Effector memory CD4-positive, alpha-beta T cell (primary cell): ENCODE data around the gene CPN2.

Source experiments
- DNase-seq, 3 donors: peaks; one replicate each; pipeline ENCODE4 v3.0.0-alpha.2; 2020
- H3K27ac ChIP-seq: 2 replicates; pipeline ENCODE4 v1.7.0; 2013; ENCODE audit warnings: mild to moderate bottlenecking, low read length, moderate library complexity; ENCODE audit not compliant: insufficient read depth, poor library complexity, severe bottlenecking
- H3K27me3 ChIP-seq: replicated peaks from 2 replicates; pipeline ENCODE4 v1.7.0; 2013; ENCODE audit warnings: mild to moderate bottlenecking, low read length; ENCODE audit not compliant: insufficient read depth, control insufficient read depth, poor library complexity, severe bottlenecking
- H3K36me3 ChIP-seq: 2 replicates; pipeline ENCODE4 v1.7.0; 2013; ENCODE audit warnings: mild to moderate bottlenecking, low read length, moderate library complexity; ENCODE audit not compliant: control insufficient read depth, insufficient read depth
- H3K4me1 ChIP-seq: 2 replicates; pipeline ENCODE4 v1.7.0; 2013; ENCODE audit warnings: low read length, mild to moderate bottlenecking; ENCODE audit not compliant: control insufficient read depth, insufficient read depth, poor library complexity, severe bottlenecking
- H3K4me3 ChIP-seq: 2 replicates; pipeline ENCODE4 v1.7.0; 2013; ENCODE audit warnings: low read length, low read depth, mild to moderate bottlenecking; ENCODE audit not compliant: insufficient read depth, poor library complexity, severe bottlenecking
- H3K9me3 ChIP-seq: 2 replicates; pipeline ENCODE4 v1.7.0; 2013; ENCODE audit warnings: mild to moderate bottlenecking, low read length, moderate library complexity; ENCODE audit not compliant: control insufficient read depth
- total RNA-seq, 3 donors: gene quantifications; one replicate each; lab custom pipeline; 2026; lab: John Stamatoyannopoulos, UW

Gene CPN2
- total RNA-seq, result 0 reads per million in 3 donors

GRCh38 chr3:194351080-194351672, at the start of gene CPN2:
CPN2 (minus strand) TSS chr3:194351328; CDS start chr3:194342702, 8,626 bp downstream.
- H3K27me3 ChIP-seq, result no peaks in the 10 kb centered on the region
- H3K36me3 ChIP-seq, result no peaks in the 10 kb centered on the region
- no peak within 1 kb of the TSS for H3K27ac ChIP-seq
- no peak for DNase-seq
- no peaks in the 10 kb centered on the region for H3K4me1 ChIP-seq
- no peak within 1 kb of the TSS for H3K4me3 ChIP-seq
- no peaks in the 10 kb centered on the region for H3K9me3 ChIP-seq

GRCh38 chr3:194399874-194400411, 48.8 kb upstream of the CPN2 start:
- no peak overlapping the region for H3K4me3 ChIP-seq
- H3K9me3 ChIP-seq, result no peaks in the 10 kb centered on the region
- DNase-seq, result no peak
- peaks cover 2% of the 10 kb centered on the region for H3K27me3 ChIP-seq
- H3K36me3 ChIP-seq, result no peaks in the 10 kb centered on the region
- peaks cover 18% of the 10 kb centered on the region for H3K4me1 ChIP-seq
- H3K27ac ChIP-seq, result no peak overlapping the region

GRCh38 chr3:194399166-194399565, 48.0 kb upstream of the CPN2 start, which contains the start of gene GP5:
GP5 (minus strand) TSS chr3:194399266; CDS start chr3:194398282, 984 bp downstream.
- Histone ChIP-seq H3K27me3 (peaks cover 2% of the 10 kb centered on the region), H3K4me3 (peak within 1 kb of the TSS; percentile 64), H3K9me3 (no peaks in the 10 kb centered on the region), H3K4me1 (peaks cover 18% of the 10 kb centered on the region), H3K27ac (no peak within 1 kb of the TSS), H3K36me3 (no peaks in the 10 kb centered on the region)
- DNase-seq, result no peak

- Histone ChIP-seq H3K4me1 (peaks cover 18% of the 10 kb centered on the region), H3K27ac (peak overlapping the region; percentile 63), H3K27me3 (peaks cover 2% of the 10 kb centered on the region), H3K9me3 (no peaks in the 10 kb centered on the region), H3K36me3 (no peaks in the 10 kb centered on the region), H3K4me3 (peak overlapping the region; percentile 64)
- DNase-seq, result no peak
These were observed 46.7 kb upstream of the CPN2 start for GRCh38 chr3:194397757-194398312.

GRCh38 chr3:194396859-194397756, 46.0 kb upstream of the CPN2 start:
- peak overlapping the region; percentile 64 for H3K4me3 ChIP-seq
- DNase-seq, result peak in 1 of 3 donors; percentile 11

GRCh38 chr3:194396539-194396858, 45.4 kb upstream of the CPN2 start:
- Histone ChIP-seq H3K36me3 (no peaks in the 10 kb centered on the region), H3K4me1 (peaks cover 18% of the 10 kb centered on the region), H3K9me3 (no peaks in the 10 kb centered on the region), H3K27me3 (peaks cover 2% of the 10 kb centered on the region), H3K4me3 (peak overlapping the region; percentile 64), H3K27ac (peak overlapping the region; percentile 63)
- no peak for DNase-seq

More at GRCh38 chr3:194396859-194397756, 46.0 kb upstream of the CPN2 start:
- H3K9me3 ChIP-seq, result no peaks in the 10 kb centered on the region
- peak overlapping the region; percentile 63 for H3K27ac ChIP-seq
- peaks cover 18% of the 10 kb centered on the region for H3K4me1 ChIP-seq
- H3K27me3 ChIP-seq, result peaks cover 2% of the 10 kb centered on the region
- H3K36me3 ChIP-seq, result no peaks in the 10 kb centered on the region

- peak overlapping the region; percentile 64 for H3K4me3 ChIP-seq
- H3K27ac ChIP-seq, result peak overlapping the region; percentile 63
- H3K9me3 ChIP-seq, result no peaks in the 10 kb centered on the region
- H3K36me3 ChIP-seq, result no peaks in the 10 kb centered on the region
- H3K27me3 ChIP-seq, result peaks cover 2% of the 10 kb centered on the region
- peaks cover 18% of the 10 kb centered on the region for H3K4me1 ChIP-seq
- DNase-seq, result peak in 1 of 3 donors; percentile 23
These were observed 44.8 kb upstream of the CPN2 start for GRCh38 chr3:194395778-194396538.

GRCh38 chr3:194395212-194395611, 44.1 kb upstream of the CPN2 start:
- Histone ChIP-seq H3K36me3 (no peaks in the 10 kb centered on the region), H3K27ac (no peak overlapping the region), H3K4me1 (peaks cover 18% of the 10 kb centered on the region), H3K9me3 (no peaks in the 10 kb centered on the region), H3K4me3 (no peak overlapping the region), H3K27me3 (peaks cover 2% of the 10 kb centered on the region)
- DNase-seq, result no peak

- peaks cover 2% of the 10 kb centered on the region for H3K27me3 ChIP-seq
- H3K4me1 ChIP-seq, result peaks cover 6% of the 10 kb centered on the region
- no peaks in the 10 kb centered on the region for H3K36me3 ChIP-seq
- DNase-seq, result no peak
- no peak overlapping the region for H3K27ac ChIP-seq
- no peak overlapping the region for H3K4me3 ChIP-seq
- H3K9me3 ChIP-seq, result no peaks in the 10 kb centered on the region
These were observed 41.4 kb upstream of the CPN2 start for GRCh38 chr3:194392576-194392975.
